ENCODE data around the gene OR4A16.

The OR4A16 gene

DNA sequence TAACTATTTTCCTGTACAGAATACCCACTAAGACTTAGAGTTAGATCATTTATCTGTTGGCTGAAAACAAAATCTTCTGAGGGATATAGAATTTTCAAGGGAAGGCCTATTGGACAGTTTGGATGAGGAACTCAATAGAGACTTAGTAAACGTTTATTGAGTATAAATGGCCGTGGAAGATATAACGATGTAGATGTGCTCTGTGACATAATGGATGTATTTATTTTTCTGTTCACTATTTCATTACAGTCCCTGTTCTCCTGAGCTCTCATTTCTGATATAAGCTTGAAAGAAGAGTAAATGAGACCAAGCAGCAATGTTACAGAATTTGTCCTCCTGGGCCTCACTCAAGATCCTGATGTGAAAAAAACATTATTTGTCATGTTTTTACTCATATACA lies at the start of gene OR4A16:
Gene OR4A16 (plus strand): TSS at position 301 of the 400 bp plus-strand sequence. CDS start 0 bp downstream, at position 301.
- no peak for DNase-seq (ENCODE audit: low read depth)

- DNase-seq (ENCODE audit: low read depth): no peak
Observed at GRCh38 chr11:55324500-55324899, 18.5 kb upstream of the OR4A16 start.

DNA sequence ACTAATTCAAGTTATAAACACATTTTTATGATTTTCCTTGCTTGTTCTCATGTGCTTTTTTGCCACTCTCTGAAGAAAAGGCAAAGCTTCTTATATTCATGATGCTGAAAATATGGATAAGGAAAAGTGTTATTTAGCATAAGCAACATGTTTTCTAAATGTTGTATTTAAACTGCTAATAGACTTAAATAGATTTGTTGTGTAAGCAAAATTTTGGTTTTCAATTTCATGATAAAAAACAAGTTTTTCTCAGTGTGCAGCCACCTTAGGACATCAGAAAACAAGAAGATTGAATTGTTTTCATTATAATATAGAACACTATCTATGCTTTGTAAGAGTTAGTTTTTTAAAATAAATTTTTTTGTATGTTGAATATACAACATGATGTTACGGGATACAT lies 2.3 kb downstream of the OR4A16 start:
- DNase-seq (ENCODE audit: low read depth): no peak

DNA sequence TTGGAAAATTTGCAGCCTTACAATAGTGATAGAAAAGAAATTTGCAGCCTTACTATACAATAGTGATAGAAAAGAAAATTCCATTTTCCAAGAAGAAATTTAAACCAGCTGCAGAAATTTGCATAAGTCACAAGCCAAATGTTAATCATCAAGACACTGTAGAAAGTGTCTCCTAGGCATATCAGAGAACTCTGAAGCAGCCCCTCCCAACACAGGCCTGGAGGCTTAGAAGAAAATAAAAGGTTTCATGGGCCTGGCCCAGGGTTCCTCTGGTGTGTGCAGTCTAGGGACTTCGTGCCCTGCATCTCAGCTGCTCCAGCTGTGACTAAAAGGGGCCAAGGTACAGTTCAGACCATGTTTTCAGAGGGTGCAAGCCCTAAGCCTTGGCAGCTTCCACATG lies 6.0 kb downstream of the OR4A16 start:
- no peak for DNase-seq (ENCODE audit: low read depth)

GRCh38 chr11:55357560-55358184 lies 14.7 kb downstream of the OR4A16 start:
- no peak for DNase-seq (ENCODE audit: low read depth)

GRCh38 chr11:55367674-55368073 lies 24.7 kb downstream of the OR4A16 start, which contains the start of gene OR4A15:
OR4A15 (plus strand) TSS chr11:55367974; CDS start chr11:55367974, 0 bp downstream.
- DNase-seq (ENCODE audit: low read depth): no peak
